GM18498 (cell line): Measurements from ENCODE around the gene MIER2.

Experiments used
- ATAC-seq: cut with Tn5 transposase; IDR thresholded peaks from one replicate; pipeline ENCODE4 v1.9.1; 2021; ENCODE audit warnings: mild to moderate bottlenecking, moderate library complexity; ENCODE audit not compliant: unreplicated experiment

MIER2 gene

DNA sequence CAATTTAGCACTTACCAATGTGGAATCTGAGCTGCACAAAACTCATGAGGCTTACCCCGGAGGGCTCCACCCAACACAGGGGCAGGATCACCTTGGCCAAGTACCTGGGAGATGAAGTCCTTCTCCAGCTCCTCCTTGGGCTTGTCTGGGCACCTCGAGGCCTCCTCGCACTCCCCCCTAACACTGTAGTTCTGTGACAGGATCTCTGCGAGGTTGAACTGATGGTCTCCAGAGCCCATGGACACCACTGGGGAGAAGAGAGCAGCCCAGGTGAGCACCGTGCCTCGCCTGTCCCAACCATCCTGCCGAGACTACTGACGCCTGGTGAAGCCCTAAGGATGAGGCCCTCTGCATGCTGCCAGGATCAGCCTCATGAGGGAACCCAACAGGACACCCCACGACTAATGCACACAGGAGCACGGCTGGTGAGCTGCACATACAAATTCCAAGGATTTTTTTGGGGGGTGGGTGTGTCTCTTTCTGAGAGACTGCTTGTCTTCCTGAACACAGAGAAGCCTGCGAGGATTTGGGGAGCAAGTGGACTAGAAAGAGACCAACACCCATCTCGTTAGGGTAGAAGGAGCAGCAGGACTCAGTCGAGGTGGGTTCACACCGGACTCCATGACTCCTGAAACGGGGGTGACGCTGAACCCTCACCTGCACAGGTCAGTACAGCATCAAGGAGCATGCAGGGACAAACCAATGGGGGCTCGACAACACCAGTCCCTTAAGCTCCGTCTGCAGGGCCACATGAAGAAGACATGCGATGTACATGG is 10.1 kb downstream of the MIER2 start:
- no peak for ATAC-seq

DNA sequence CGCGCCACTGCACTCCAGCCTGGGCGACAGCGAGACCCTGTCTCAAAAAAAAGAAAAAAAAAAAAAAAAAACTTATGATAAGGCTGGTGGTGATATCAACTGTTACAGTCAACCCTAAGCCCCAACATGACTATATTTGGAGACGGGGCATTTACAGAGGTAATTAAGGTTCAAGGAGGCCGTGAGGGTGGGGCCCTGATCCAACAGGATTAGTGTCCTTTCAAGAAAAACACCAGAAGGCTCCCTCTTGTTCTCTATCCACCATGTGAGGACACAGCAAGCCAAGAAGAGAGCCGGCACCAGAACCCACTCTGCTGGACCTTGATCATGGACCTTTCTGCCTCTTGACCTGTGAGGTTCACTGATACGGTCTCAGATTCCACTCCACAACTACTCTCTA is 14.1 kb downstream of the MIER2 start:
- ATAC-seq = no peak

DNA sequence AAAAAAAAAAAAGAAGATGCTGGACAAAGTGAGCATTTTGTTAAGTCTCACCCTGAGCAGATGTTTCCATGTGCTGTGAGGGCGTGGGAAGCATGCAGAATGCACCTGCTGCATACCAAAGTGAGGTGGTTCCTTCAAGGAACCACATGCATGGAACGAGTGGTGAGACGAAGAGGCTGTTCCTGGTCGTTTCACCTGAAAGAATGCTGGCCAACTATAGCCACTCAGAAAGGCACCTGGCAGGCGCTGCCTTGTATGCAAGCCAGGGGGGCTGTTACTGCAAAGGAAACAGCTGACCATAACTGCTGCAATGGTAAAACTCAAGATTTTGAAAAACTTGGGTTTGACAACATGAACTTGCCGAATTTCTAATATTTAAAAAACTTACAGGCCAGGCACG is 14.7 kb downstream of the MIER2 start:
- ATAC-seq = no peak

DNA sequence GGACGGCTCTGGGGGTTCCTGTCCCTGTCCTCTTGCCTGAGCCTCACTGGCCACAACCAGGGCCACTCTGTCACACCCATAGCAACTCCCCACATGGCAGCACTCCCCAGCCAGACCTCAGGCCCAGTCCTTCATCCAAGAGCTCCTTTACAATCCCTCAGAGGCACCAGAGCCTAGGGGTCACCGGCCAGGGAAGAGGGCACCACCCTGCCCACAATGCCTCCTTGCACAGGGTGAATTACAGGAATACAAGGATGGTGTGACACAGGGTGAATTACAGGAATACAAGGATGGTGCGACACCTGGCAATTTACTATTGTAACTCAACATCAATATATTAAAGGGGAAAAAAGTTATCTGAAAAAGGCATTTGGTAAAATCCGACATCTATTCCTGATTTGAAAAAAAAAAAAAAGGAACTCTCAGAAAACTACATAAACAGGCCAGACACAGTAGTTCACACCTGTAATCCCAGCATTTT is 16.5 kb downstream of the MIER2 start:
- no peak for ATAC-seq

DNA sequence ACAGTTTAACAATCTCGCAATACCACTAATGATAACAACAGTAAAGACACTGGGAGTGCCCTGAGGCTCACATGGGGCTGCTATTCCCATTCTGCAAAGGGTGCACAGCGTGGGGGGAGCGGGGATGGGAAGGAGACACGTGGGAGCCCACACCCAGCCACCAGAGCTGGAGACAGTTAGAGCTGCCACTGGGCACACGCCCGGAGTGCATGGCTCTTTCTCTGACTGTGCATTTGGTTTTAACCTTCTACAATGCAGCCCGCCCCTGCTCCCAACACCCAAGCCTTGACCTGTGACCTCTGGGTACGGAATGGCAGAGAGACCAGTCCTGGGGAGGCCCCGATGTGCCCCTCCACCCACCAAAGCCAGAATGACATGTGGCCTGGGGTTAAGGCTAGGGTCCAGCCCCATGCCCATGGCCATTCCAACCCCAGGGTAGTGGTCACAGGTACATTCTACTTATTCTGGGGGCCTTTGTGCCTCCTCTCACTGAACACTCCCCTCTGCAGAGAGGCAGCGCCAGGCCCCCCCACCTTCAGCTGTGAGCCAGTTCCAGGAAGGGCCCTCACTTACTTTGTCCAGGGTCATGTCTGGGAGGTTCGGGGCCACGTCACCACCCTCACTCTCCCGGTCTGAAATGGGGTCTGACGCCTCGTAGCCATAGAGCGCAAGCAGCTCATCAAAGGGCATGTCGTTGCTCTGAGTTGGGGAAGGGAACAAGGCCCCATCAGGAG is 17.1 kb downstream of the MIER2 start:
- no peak for ATAC-seq

- no peak for ATAC-seq
These were observed 17.7 kb downstream of the MIER2 start for GRCh38 chr19:326871-327270.

DNA sequence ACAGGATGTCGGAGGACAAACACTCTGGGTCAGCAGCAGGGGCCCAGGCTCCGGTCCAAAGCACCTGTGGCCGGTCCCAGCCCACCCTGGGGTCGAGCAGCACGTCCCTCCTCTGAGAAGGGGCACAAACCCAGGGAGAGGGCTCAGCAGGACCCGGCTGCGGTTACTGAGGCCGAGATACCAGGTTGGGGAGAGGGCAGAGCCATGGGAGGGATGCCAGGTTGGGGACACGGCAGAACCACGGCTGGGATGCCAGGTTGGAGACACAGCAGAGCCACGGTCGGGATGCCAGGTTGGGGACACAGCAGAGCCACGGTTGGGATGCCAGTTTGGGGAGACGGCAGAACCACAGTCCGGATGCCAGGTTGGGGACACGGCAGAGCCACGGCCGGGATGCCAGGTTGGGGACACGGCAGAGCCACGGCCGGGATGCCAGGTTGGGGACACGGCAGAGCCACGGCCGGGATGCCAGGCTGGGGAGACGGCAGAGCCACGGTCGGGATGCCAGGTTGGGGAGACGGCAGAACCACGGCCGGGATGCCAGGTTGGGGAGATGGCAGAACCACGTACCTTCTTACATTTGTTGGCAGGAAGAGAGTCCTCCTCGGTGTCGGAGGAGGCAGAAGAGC is 18.5 kb downstream of the MIER2 start:
- no peak for ATAC-seq

DNA sequence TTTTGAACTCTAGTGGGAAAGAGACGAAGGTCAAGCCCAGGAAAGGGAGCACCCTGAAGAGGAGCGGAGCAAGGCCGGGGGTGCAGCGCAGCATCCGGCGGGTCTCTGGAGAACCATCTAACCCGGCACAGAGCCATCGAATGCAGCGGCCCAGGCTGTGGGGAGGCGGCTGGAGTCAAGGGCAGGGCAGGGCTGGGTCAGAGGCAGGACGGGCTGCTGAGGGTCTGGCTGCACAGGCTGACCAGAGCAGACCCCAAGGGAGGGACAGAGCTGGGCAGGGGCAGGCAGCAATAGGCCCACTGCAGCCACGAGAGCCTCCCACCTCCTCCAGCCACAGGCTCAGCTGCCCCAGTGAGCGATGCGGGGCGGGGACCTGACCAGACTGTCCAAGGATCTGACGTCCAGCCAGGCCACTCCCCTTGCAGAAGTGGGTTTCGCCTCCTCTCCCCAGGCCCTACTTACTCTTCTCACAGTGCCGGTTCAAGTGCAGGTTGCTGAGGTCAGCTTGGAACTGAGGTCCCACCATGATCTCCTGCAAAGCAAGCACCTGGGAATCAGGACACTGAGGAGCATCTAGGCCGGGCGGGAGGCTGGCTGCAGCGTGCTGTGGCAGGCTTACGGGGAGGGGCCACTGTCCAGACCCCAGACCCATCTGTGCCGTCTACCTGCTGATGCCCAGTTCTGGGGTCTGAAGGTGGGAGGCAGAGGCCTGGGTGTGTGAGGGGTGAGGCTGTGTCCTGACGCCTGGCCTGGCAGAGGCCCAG is 19.2 kb downstream of the MIER2 start:
- ATAC-seq = no peak

GRCh38 chr19:324716-325115 is 19.9 kb downstream of the MIER2 start:
- no peak for ATAC-seq

GRCh38 chr19:322616-323015 is 22.0 kb downstream of the MIER2 start:
- ATAC-seq = no peak

- ATAC-seq = no peak
These were observed 26.2 kb downstream of the MIER2 start for GRCh38 chr19:318509-318774.

GRCh38 chr19:317710-318508 is 26.7 kb downstream of the MIER2 start:
- ATAC-seq = no peak

DNA sequence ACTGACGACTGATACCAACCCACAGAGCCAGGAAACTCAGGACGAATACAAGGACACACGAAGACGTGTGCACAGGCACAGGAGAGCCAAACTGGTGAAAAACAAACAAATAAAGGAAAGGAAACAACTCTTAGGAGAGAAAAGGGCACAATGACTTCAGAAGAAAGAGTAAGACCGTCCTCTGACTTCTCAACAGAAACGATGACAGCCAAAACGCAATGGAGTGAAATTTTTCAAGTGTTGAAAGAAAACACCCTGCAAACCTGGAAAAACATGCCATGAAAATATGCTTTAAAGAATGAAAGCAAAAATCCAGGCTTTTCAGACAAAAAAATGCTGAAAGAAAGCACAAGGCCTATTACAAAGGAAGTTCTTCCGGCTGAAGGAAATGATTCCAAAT is 28.8 kb downstream of the MIER2 start:
- ATAC-seq = no peak

DNA sequence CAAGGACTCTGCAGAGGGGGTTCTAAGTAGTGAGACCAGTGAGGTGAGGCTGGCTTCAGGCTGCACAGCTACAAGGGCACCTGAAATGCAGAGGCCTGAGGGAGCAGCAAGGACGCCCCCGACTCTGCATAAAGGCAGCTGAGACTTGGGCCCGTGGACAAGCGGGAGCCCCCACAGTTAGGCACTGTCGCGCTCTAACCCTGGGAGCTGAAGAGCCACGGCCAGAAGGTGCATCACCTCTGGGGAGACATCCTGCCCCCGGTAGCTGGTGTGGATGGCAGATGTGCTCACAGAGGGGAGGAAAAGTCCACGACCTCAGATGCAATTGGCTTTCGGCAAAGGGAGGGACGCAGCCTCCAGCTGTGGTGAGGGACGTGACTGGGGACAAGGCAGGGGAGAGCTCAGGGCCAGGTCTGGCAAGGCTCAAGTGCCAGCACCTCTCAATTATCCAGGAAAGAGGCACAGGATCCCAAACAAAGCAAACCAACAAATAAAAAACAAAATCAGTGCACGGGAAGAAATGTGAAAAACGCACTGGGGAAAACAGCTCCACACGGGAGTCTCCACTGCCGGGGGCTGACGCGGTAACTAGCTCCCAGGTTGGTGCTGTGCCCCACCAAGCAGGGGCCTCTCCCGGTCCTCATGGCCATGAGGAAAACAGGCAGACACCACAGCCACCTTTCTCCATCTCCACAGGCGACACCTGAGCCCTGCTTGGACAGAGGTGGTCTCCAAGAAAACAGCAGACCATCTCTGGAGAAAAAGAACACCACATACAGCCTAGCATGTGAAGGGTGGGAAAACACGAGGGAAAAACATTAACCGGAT is 30.4 kb downstream of the MIER2 start:
- ATAC-seq = no peak

DNA sequence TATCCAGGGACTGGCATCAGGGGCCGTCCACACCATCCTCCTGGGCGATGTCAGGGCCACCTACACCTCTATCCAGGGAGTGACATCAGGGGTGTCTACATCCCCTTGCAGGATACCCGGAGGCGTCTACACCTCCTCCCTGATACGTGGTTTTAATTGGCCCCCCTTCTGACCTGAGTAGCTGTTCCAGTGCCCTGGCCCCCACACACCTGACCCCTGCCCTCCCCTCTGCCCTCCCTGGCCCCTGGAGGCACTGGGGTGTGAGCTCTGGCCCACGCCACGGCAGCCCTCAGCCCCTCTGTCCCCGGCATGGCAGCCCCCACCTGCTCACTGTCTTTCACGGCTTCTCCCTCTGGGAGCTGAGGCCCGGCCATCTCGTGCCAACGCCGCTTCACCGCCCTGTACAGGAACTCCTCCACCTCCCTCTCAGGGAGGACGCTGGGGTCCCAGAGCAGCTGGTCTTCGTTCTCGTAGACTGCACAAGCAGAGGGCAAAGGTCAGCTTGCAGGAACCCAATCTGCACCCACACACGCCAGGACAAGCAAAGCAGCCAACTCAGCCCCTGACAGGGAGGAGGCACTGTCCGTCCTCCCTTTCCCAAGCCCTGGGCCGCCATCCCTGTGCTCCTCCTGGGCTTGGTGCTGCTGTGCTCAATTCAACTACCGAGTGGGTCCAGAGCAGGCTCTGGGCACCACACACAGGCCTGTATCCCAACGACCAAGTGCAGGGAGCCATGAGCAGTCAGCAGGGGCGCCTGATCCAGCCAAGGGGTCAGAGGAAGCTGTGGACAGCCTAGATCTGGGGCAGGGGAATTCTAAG is 31.2 kb downstream of the MIER2 start:
- ATAC-seq = no peak

DNA sequence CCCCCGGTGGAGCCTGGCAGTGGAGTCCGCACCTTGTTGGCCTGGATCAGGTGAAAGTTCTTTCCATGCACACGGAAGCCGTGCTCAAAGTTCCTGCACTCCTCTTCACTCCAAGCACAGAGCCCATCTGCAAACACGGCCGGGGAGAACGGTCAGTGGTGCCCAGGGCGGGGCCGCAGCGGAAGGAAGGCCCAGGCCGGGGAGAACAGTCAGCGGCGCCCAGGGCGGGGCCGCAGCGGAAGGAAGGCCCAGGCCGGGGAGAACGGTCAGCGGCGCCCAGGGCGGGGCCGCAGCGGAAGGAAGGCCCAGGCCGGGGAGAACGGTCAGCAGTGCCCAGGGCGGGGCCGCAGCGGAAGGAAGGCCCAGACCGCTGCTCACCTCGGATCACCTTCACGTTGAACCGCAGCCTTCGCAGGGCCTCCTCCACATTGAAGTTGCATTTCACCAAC is 32.8 kb downstream of the MIER2 start:
- no peak for ATAC-seq

DNA sequence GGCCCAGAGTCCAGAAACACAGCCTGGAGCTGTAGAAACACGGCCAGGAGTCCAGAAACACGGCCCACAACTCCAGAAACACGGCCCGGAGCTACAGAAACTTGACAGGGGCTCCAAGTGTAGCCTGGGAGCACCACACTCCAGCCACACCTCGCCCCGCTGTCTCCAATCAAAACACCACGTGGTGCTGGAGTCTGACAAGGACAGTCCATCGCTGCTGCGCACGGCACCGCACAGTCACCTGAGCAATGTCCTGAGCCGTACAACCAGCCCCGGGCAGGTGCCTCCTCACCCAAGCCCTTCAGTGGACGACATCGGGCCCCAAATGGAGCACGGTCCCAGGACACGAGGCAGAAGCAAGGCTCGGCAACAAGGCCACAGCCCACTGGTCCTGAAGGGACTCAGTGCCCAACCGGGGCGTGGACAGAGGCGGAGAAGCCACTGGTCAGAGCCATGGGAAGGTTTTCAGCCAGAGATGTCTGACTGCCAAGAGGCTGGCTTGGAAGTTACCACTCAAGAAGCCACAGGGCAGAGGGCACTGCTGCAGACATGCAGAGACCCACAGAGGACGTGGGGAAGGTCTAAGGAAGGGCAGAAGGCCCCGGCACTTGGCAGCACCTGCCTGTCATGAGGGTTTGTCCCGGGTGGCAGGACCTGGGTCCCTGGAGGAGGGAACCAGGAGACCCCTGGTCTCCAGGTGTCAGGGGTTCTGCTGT is 33.7 kb downstream of the MIER2 start:
- no peak for ATAC-seq

DNA sequence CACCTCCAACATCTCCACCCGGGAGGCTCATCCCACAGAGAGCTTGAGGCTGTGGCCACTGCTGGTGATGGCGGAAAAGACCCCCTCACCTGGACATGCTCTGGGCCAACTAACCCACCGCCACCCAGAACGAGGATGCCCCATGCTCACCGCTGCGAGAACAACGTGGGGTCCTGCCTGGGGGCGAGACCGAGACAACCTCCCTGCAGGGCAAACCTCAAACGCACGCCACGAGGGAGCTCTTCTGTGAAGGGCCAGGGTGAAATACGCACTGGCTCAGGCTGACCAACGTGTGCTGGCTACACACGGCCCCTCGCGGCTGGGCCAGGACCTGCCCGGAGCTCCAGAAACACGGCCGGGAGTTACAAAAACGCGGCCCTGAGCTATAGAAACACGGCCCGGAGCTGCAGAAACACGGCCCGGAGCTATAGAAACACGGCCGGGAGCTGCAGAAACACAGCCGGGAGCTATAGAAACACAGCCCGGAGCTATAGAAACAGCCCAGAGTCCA is 34.4 kb downstream of the MIER2 start:
- ATAC-seq = no peak
